Liver (tissue), 9 donors: ENCODE measurements around the gene VIP. TPM values are rescaled to one million over a fixed set of nuclear protein-coding genes. Genes with fewer than 3 reads are reported as not detected.

Source experiments
- DNase-seq: peaks from one replicate; pipeline ENCODE4 v3.0.0-alpha.2; 2017; ENCODE audit warnings: low spot score
- H3K27ac ChIP-seq, 2 donors: one replicate each; pipeline ENCODE4 v1.7.0; 2013; ENCODE audit warnings: inconsistent platforms in 2 of 2, low read length in 2 of 2, control low read depth in 1 of 2, low read depth in 1 of 2, mild to moderate bottlenecking in 1 of 2
- H3K27me3 ChIP-seq, 4 donors: one replicate each; pipeline versions ENCODE4 v1.6.1 to v1.7.0; 2013; ENCODE audit warnings: low read length in 3 of 4, inconsistent platforms in 1 of 4, mild to moderate bottlenecking in 1 of 4, moderate library complexity in 1 of 4; ENCODE audit not compliant: control insufficient read depth in 4 of 4, insufficient read depth in 4 of 4
- H3K36me3 ChIP-seq, 4 donors: one replicate each; pipeline versions ENCODE4 v1.6.1 to v1.7.0; 2013; ENCODE audit warnings: low read length in 3 of 4, mild to moderate bottlenecking in 3 of 4, low read depth in 1 of 4, moderate library complexity in 1 of 4; ENCODE audit not compliant: control insufficient read depth in 4 of 4, insufficient read depth in 3 of 4
- H3K4me1 ChIP-seq, 4 donors: one replicate each; pipeline versions ENCODE4 v1.6.1 to v1.7.0; 2013; ENCODE audit warnings: low read length in 3 of 4, mild to moderate bottlenecking in 3 of 4, moderate library complexity in 1 of 4; ENCODE audit not compliant: control insufficient read depth in 4 of 4, insufficient read depth in 4 of 4
- H3K4me3 ChIP-seq, 3 donors: one replicate each; pipeline versions ENCODE4 v1.6.1 to v1.7.0; 2013; ENCODE audit warnings: low read length in 3 of 3, control low read depth in 1 of 3, low read depth in 1 of 3, mild to moderate bottlenecking in 1 of 3
- H3K9ac ChIP-seq, 2 donors: one replicate each; pipeline ENCODE4 v1.7.0; 2013; ENCODE audit warnings: low read length in 2 of 2, mild to moderate bottlenecking in 2 of 2, moderate library complexity in 2 of 2, control low read depth in 1 of 2, low read depth in 1 of 2
- H3K9me3 ChIP-seq, 4 donors: one replicate each; pipeline versions ENCODE4 v1.6.1 to v1.7.0; 2013; ENCODE audit warnings: low read length in 3 of 4; ENCODE audit not compliant: control insufficient read depth in 4 of 4
- ATF3 ChIP-seq: IDR thresholded peaks from 2 replicates; pipeline ENCODE4 v1.6.1; 2016; ENCODE audit warnings: antibody characterized with exemption
- CTCF ChIP-seq: fragments of 150-350 bp; IDR thresholded peaks from 2 replicates; pipeline ENCODE4 v1.5.1; 2017; ENCODE audit warnings: improper control_type of control experiment, low read depth, low read length; ENCODE audit not compliant: missing input control
- EGR1 ChIP-seq, 2 donors: IDR thresholded peaks; 2 replicates each; pipeline ENCODE4 v1.6.1; 2016 to 2018; ENCODE audit warnings: antibody characterized with exemption in 2 of 2, low read depth in 2 of 2
- FOXA1 ChIP-seq: IDR thresholded peaks from 2 replicates; pipeline ENCODE4 v1.6.1; 2016; ENCODE audit warnings: antibody characterized with exemption
- FOXA2 ChIP-seq: IDR thresholded peaks from 2 replicates; pipeline ENCODE4 v1.6.1; 2016; ENCODE audit warnings: antibody characterized with exemption
- GABPA ChIP-seq, 2 donors: IDR thresholded peaks in 1 of 2; conservative IDR thresholded peaks in 1 of 2; 2 replicates each; pipeline ENCODE4 v1.6.1; 2016; ENCODE audit warnings: antibody characterized with exemption in 2 of 2, mild to moderate bottlenecking in 1 of 2, moderate library complexity in 1 of 2
- HNF4A ChIP-seq, 2 donors: conservative IDR thresholded peaks; 2 replicates each; pipeline ENCODE4 v1.6.1; 2016; ENCODE audit warnings: antibody characterized with exemption in 2 of 2, mild to moderate bottlenecking in 2 of 2
- HNF4G ChIP-seq: IDR thresholded peaks from 2 replicates; pipeline ENCODE4 v1.6.1; 2016; ENCODE audit warnings: antibody characterized with exemption
- JUND ChIP-seq, 2 donors: IDR thresholded peaks; 2 replicates each; pipeline ENCODE4 v1.6.1; 2016; ENCODE audit warnings: antibody characterized with exemption in 2 of 2
- MAX ChIP-seq: IDR thresholded peaks from 2 replicates; pipeline ENCODE4 v1.6.1; 2016; ENCODE audit warnings: antibody characterized with exemption
- NR2F2 ChIP-seq: IDR thresholded peaks from 2 replicates; pipeline ENCODE4 v1.6.1; 2016; ENCODE audit warnings: antibody characterized with exemption
- RAD21 ChIP-seq, 2 donors: IDR thresholded peaks; 2 replicates each; pipeline ENCODE4 v1.6.1; 2016; ENCODE audit warnings: antibody characterized with exemption in 2 of 2, mild to moderate bottlenecking in 2 of 2
- REST ChIP-seq: IDR thresholded peaks from 2 replicates; pipeline ENCODE4 v1.6.1; 2016; ENCODE audit warnings: antibody characterized with exemption, mild to moderate bottlenecking
- RXRA ChIP-seq, 2 donors: IDR thresholded peaks; 2 replicates each; pipeline ENCODE4 v1.6.1; 2017 to 2018; ENCODE audit warnings: antibody characterized with exemption in 2 of 2, mild to moderate bottlenecking in 1 of 2
- SP1 ChIP-seq: IDR thresholded peaks from 2 replicates; pipeline ENCODE4 v1.6.1; 2018; ENCODE audit warnings: antibody characterized with exemption, mild to moderate bottlenecking
- YY1 ChIP-seq: IDR thresholded peaks from 2 replicates; pipeline ENCODE4 v1.6.1; 2016; ENCODE audit warnings: antibody characterized with exemption, mild to moderate bottlenecking
- ZBTB33 ChIP-seq: IDR thresholded peaks from 2 replicates; pipeline ENCODE4 v1.6.1; 2016; ENCODE audit warnings: antibody characterized with exemption
- WGBS: extraction: QIAGEN DNeasy Blood & Tissue Kit; methylation state at CpG from one replicate; pipeline ENCODE4 v1.1.7; 2013; 5-methylcytosine and 5-hydroxymethylcytosine counted together
- polyA plus RNA-seq, 2 donors: library from polyadenylated mRNA; stranded (reverse) in 1 of 2; unstranded in 1 of 2; fragments of 200-250 nt in 1 of 2; fragments of >200 nt in 1 of 2; fragmentation: Nextera tagmentation in 1 of 2; extraction: Ambion mirVana in 1 of 2; gene quantifications; one replicate each; pipeline versions ENCODE4 v1.2.1 to v1.2.3, GENCODE V29; 2013 to 2015
- total RNA-seq, 2 donors: library from RNA; depleted of rRNA; stranded (reverse); fragments of >200 nt; gene quantifications; one replicate each; pipeline ENCODE4 v1.2.3, GENCODE V29; 2014
- donor health status: healthy.
- donor health status: healthy.
- donor health status: healthy.
- donor health status: healthy.
- donor health status: healthy.

VIP gene
- total and polyA plus RNA-seq, 4 donors, result 0.09 to 0.71 (median 0.29) TPM

GRCh38 chr6:152736687-152737273, 13.8 kb upstream of the VIP start:
- DNase-seq, result no peak
- Histone ChIP-seq H3K36me3 (no peaks in the 10 kb centered on the region), H3K4me3 (no peak overlapping the region), H3K9ac (no peak overlapping the region), H3K27ac (no peak overlapping the region), H3K4me1 (no peaks in the 10 kb centered on the region), H3K9me3 (peaks cover 0 to 3% (median 1%) of the 10 kb centered on the region in 4 donors), H3K27me3 (no peaks in the 10 kb centered on the region)
- 57% methylated on average over 2 of the region's 2 CpGs for WGBS
- TF ChIP-seq NR2F2, result no peak
- TF ChIP-seq CTCF, result no peak
- no peak for TF ChIP-seq HNF4G
- no peak for TF ChIP-seq JUND (IDR thresholded peaks at IDR 0.05)
- TF ChIP-seq SP1, result no peak
- no peak for TF ChIP-seq RXRA (IDR thresholded peaks at IDR 0.05)
- TF ChIP-seq ZBTB33, result no peak
- TF ChIP-seq MAX, result no peak
- TF ChIP-seq GABPA (IDR thresholded peaks at IDR 0.05 in 1 of 2, conservative IDR thresholded peaks at IDR 0.05 in 1 of 2), result no peak
- no peak for TF ChIP-seq HNF4A (conservative IDR thresholded peaks at IDR 0.05)
- TF ChIP-seq RAD21 (IDR thresholded peaks at IDR 0.05), result no peak

GRCh38 chr6:152745509-152746171, 5.0 kb upstream of the VIP start:
- Histone ChIP-seq H3K27me3 (peaks cover 0 to 4% (median 0%) of the 10 kb centered on the region in 4 donors), H3K36me3 (no peaks in the 10 kb centered on the region), H3K4me1 (no peaks in the 10 kb centered on the region), H3K9me3 (no peaks in the 10 kb centered on the region), H3K9ac (no peak overlapping the region), H3K27ac (no peak overlapping the region), H3K4me3 (no peak overlapping the region)
- 83% methylated on average over 4 of the region's 4 CpGs for WGBS
- TF ChIP-seq FOXA2 (no peak), FOXA1 (no peak), HNF4A (conservative IDR thresholded peaks at IDR 0.05) (no peak), NR2F2 (no peak), YY1 (no peak), CTCF (no peak), SP1 (no peak), EGR1 (IDR thresholded peaks at IDR 0.05; ENCODE audit: low read depth in 2 of 2) (no peak), HNF4G (no peak), REST (no peak), ATF3 (no peak), ZBTB33 (no peak), RAD21 (IDR thresholded peaks at IDR 0.05) (no peak)
- no peak for DNase-seq
